Measurements from ENCODE around the gene GPATCH3.

The GPATCH3 gene

GRCh38 chr1:26938004-26938658 is 37.9 kb upstream of the GPATCH3 start:
- Histone ChIP-seq H3K36me3 (ENCODE audit: insufficient read depth, low read length) (peaks cover 51% of the 10 kb centered on the region; the same call in 1 of the 2 replicates), H3K9me3 (ENCODE audit: insufficient read depth, low read depth, low read length) (no peaks in the 10 kb centered on the region), H3K4me3 (ENCODE audit: low read length, poor library complexity, severe bottlenecking) (no peak overlapping the region), H4K20me1 (ENCODE audit: insufficient read depth, low read length, poor library complexity, severe bottlenecking) (peaks cover 11% of the 10 kb centered on the region), H2AFZ (ENCODE audit: low read length) (no peak overlapping the region), H3K27me3 (ENCODE audit: insufficient read depth, low read length, poor library complexity, severe bottlenecking) (no peaks in the 10 kb centered on the region), H3K4me1 (ENCODE audit: insufficient read depth, low read length, poor library complexity, severe bottlenecking) (no peaks in the 10 kb centered on the region), H3K9me2 (replicated peaks; ENCODE audit: low read depth, low read length) (no peaks in the 10 kb centered on the region), H3F3A (ENCODE audit: low read depth) (no peaks in the 10 kb centered on the region), H3K4me2 (ENCODE audit: low read depth, low read length, poor library complexity, severe bottlenecking) (no peak overlapping the region), H3K9ac (ENCODE audit: low read depth, low read length, poor library complexity, severe bottlenecking) (no peak overlapping the region), H3K79me2 (ENCODE audit: insufficient read depth, low read length) (peaks cover 22% of the 10 kb centered on the region; the same call in 1 of the 2 replicates)
- TF ChIP-seq CTCF (conservative IDR thresholded peaks at IDR 0.05; ENCODE audit: low read length) (no peak), EZH2phosphoT487 (IDR thresholded peaks at IDR 0.05; ENCODE audit: borderline replicate concordance) (no peak)

GRCh38 chr1:26936823-26937222 is 36.6 kb upstream of the GPATCH3 start:
- H3K4me3 ChIP-seq (ENCODE audit: low read length, poor library complexity, severe bottlenecking), result no peak overlapping the region
- no peak overlapping the region for H2AFZ ChIP-seq (ENCODE audit: low read length)
- no peaks in the 10 kb centered on the region for H3K4me1 ChIP-seq (ENCODE audit: insufficient read depth, low read length, poor library complexity, severe bottlenecking)
- no peak overlapping the region for H3K9ac ChIP-seq (ENCODE audit: low read depth, low read length, poor library complexity, severe bottlenecking)
- H3K79me2 ChIP-seq (ENCODE audit: insufficient read depth, low read length), result peaks cover 27% of the 10 kb centered on the region; the same call in 1 of the 2 replicates
- H3K9me2 ChIP-seq (replicated peaks; ENCODE audit: low read depth, low read length), result no peaks in the 10 kb centered on the region
- H3K36me3 ChIP-seq (ENCODE audit: insufficient read depth, low read length), result peaks cover 38% of the 10 kb centered on the region; the same call in 1 of the 2 replicates
- no peaks in the 10 kb centered on the region for H3F3A ChIP-seq (ENCODE audit: low read depth)
- H3K27me3 ChIP-seq (ENCODE audit: insufficient read depth, low read length, poor library complexity, severe bottlenecking), result no peaks in the 10 kb centered on the region
- no peaks in the 10 kb centered on the region for H3K9me3 ChIP-seq (ENCODE audit: insufficient read depth, low read depth, low read length)
- TF ChIP-seq CTCF (conservative IDR thresholded peaks at IDR 0.05; ENCODE audit: low read length) (no peak), EZH2phosphoT487 (IDR thresholded peaks at IDR 0.05; ENCODE audit: borderline replicate concordance) (no peak)
- peaks cover 11% of the 10 kb centered on the region for H4K20me1 ChIP-seq (ENCODE audit: insufficient read depth, low read length, poor library complexity, severe bottlenecking)
- no peak overlapping the region for H3K4me2 ChIP-seq (ENCODE audit: low read depth, low read length, poor library complexity, severe bottlenecking)

- peaks cover 47% of the 10 kb centered on the region; the same call in 1 of the 2 replicates for H3K36me3 ChIP-seq (ENCODE audit: insufficient read depth, low read length)
- H3K79me2 ChIP-seq (ENCODE audit: insufficient read depth, low read length), result peaks cover 35% of the 10 kb centered on the region
- H3K27me3 ChIP-seq (ENCODE audit: insufficient read depth, low read length, poor library complexity, severe bottlenecking), result no peaks in the 10 kb centered on the region
- H3K4me3 ChIP-seq (ENCODE audit: low read length, poor library complexity, severe bottlenecking), result no peak overlapping the region
- H2AFZ ChIP-seq (ENCODE audit: low read length), result no peak overlapping the region
- no peak overlapping the region for H3K4me2 ChIP-seq (ENCODE audit: low read depth, low read length, poor library complexity, severe bottlenecking)
- H3K9me3 ChIP-seq (ENCODE audit: insufficient read depth, low read depth, low read length), result no peaks in the 10 kb centered on the region
- no peaks in the 10 kb centered on the region for H3K9me2 ChIP-seq (replicated peaks; ENCODE audit: low read depth, low read length)
- no peak for TF ChIP-seq EZH2phosphoT487 (IDR thresholded peaks at IDR 0.05; ENCODE audit: borderline replicate concordance)
- TF ChIP-seq CTCF (conservative IDR thresholded peaks at IDR 0.05; ENCODE audit: low read length), result no peak
- H3F3A ChIP-seq (ENCODE audit: low read depth), result no peaks in the 10 kb centered on the region
- H4K20me1 ChIP-seq (ENCODE audit: insufficient read depth, low read length, poor library complexity, severe bottlenecking), result peaks cover 11% of the 10 kb centered on the region
- no peaks in the 10 kb centered on the region for H3K4me1 ChIP-seq (ENCODE audit: insufficient read depth, low read length, poor library complexity, severe bottlenecking)
- no peak overlapping the region for H3K9ac ChIP-seq (ENCODE audit: low read depth, low read length, poor library complexity, severe bottlenecking)
Measured at GRCh38 chr1:26932531-26932930, 32.3 kb upstream of the GPATCH3 start.
